IPS-18a (cell line): ENCODE measurements around the gene STX5.
"Not testable (repeated sequence)": the region's sequence is repeated elsewhere in the genome, so short reads cannot be mapped to it uniquely, and the experiment has no call there.

Source experiments
- H3K27ac ChIP-seq: one replicate; pipeline ENCODE4 v1.5.1; 2013; ENCODE audit warnings: low read length
- H3K27me3 ChIP-seq: one replicate; pipeline ENCODE4 v1.6.1; 2013; ENCODE audit warnings: mild to moderate bottlenecking, low read length; ENCODE audit not compliant: control insufficient read depth, insufficient read depth
- H3K36me3 ChIP-seq: one replicate; pipeline ENCODE4 v1.6.1; 2013; ENCODE audit warnings: low read depth, low read length; ENCODE audit not compliant: control insufficient read depth
- H3K4me1 ChIP-seq: one replicate; pipeline ENCODE4 v1.6.1; 2013; ENCODE audit warnings: low read depth, low read length; ENCODE audit not compliant: control insufficient read depth
- H3K4me3 ChIP-seq: one replicate; pipeline ENCODE4 v1.5.1; 2013; ENCODE audit warnings: low read length
- H3K9ac ChIP-seq: one replicate; pipeline ENCODE4 v1.6.1; 2013; ENCODE audit warnings: mild to moderate bottlenecking, low read length, moderate library complexity
- H3K9me3 ChIP-seq: one replicate; pipeline ENCODE4 v1.6.1; 2013; ENCODE audit warnings: low read depth, low read length; ENCODE audit not compliant: control insufficient read depth

The STX5 gene

DNA sequence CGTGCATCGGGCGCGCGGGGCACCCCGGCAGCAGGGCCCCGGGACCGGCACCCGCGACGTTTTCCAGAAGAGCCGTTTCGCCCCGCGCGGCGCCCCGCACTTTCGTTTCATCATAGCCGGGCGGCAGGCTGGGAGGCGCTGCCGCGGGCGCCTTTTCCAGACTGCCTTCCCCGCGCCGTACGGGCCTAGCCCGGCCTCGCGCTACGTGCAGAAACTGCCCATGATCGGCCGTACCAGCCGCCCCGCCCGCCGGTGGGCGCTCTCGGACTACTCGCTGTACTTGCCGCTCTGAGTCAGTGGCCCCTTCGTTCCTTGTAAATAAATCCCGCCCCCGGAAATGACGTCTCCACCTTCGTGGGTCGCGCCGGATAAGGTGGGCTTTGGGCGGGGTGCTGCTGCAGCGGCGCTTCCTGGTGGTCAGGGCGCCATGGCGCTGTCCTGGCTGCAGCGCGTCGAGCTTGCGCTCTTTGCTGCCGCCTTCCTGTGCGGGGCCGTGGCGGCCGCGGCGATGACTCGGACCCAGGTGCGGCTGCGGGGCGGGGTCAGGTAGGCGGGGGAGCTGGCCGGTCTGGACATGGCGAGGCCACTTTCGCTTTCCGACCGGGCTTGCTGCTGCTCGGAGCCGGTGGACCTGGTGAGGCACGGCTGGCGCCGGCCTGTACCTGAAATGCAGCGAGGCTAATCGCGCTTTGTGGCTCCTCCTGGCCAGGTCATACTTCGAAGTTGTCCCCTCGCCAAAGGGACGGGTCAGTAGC is 44.7 kb downstream of the STX5 start, which contains the start of gene TMEM179B:
TSS of gene TMEM179B (plus strand) at position 398 of the 755 bp plus-strand sequence. CDS start at position 428, 30 bp downstream.
- H3K27me3 ChIP-seq: no peaks in the 10 kb centered on the region
- H3K36me3 ChIP-seq: peaks cover 21% of the 10 kb centered on the region
- H3K27ac ChIP-seq: peak within 1 kb of the TSS; percentile 74
- H3K9me3 ChIP-seq: no peaks in the 10 kb centered on the region
- peak within 1 kb of the TSS; percentile 92 for H3K9ac ChIP-seq
- peak within 1 kb of the TSS; percentile 99 for H3K4me3 ChIP-seq
- peaks cover 8% of the 10 kb centered on the region for H3K4me1 ChIP-seq

DNA sequence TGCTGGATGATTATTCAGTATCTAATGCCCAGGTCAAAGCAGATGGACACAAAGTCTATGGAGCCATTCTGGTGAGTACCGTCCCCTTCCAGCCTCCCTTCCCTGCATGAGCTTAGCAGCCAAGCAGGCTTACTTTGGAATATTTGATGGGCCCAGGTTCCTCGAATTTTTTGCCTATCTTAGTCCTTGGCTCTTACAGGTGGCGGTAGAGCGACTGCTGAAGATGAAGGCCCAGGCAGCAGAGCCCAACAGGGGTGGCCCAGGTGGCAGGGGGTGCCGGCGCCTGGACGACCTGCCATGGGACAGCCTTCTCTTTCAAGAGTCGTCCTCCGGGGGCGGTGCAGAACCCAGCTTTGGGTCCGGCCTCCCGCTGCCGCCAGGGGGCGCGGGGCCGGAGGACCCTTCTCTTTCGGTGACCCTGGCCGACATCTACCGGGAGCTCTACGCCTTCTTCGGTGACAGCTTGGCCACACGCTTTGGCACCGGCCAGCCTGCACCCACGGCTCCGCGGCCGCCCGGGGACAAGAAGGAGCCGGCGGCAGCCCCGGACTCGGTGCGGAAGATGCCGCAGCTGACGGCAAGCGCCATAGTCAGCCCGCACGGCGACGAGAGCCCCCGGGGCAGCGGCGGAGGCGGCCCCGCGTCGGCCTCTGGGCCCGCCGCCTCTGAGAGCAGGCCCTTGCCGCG is 45.4 kb downstream of the STX5 start:
- H3K4me1 ChIP-seq: peaks cover 8% of the 10 kb centered on the region
- H3K9ac ChIP-seq: peak overlapping the region; percentile 92
- peak overlapping the region; percentile 99 for H3K4me3 ChIP-seq
- no peaks in the 10 kb centered on the region for H3K9me3 ChIP-seq
- no peak overlapping the region for H3K27ac ChIP-seq
- no peaks in the 10 kb centered on the region for H3K27me3 ChIP-seq
- peaks cover 28% of the 10 kb centered on the region for H3K36me3 ChIP-seq

DNA sequence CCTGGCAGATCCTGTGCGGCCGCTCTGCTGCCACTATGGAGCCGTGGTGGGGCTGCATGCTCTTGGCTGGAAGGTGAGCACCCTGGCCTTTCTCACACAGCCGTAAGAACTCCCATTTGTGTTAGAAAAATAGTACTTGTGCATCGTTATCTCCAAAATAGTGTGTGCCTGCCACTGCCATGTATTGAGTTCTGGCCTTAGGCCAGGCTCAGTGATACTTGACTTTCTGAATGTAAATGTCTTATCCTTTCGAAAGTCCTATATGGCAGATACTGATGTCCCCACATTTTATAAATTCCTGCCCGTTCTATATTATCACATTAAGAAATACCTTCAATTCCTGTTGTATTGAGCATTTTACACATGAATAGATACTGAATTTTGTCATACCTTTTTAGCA is 49.1 kb downstream of the STX5 start:
- peaks cover 25% of the 10 kb centered on the region for H3K36me3 ChIP-seq
- H3K9ac ChIP-seq: no peak overlapping the region

DNA sequence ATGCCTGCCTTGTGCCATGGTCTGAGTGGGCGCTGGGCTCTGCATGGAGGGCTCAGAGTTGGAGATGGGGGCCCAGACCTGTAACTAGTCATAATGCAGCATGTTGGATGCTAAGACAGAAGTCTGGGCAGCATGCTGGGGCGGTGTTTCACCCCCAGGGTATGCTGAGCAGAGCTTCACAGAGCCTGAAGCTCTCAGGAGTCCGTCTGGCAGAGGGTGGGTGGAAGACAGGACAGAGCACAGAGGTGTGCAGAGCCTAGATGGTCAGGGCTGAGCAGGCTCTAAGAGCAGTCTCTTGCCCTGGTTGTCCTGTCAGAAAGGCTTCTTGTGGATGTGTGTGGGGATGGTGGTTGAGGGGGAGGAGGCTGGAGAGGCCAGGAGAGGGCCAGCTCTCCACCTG is 53.4 kb downstream of the STX5 start:
- Histone ChIP-seq H3K27ac (no peak overlapping the region), H3K4me1 (no peaks in the 10 kb centered on the region), H3K9me3 (no peaks in the 10 kb centered on the region), H3K4me3 (no peak overlapping the region), H3K9ac (no peak overlapping the region), H3K36me3 (peaks cover 43% of the 10 kb centered on the region), H3K27me3 (no peaks in the 10 kb centered on the region)

More for the DNA sequence above, 49.1 kb downstream of the STX5 start:
- Histone ChIP-seq H3K4me3 (no peak overlapping the region), H3K4me1 (peaks cover 3% of the 10 kb centered on the region), H3K27me3 (no peaks in the 10 kb centered on the region), H3K27ac (no peak overlapping the region), H3K9me3 (no peaks in the 10 kb centered on the region)

DNA sequence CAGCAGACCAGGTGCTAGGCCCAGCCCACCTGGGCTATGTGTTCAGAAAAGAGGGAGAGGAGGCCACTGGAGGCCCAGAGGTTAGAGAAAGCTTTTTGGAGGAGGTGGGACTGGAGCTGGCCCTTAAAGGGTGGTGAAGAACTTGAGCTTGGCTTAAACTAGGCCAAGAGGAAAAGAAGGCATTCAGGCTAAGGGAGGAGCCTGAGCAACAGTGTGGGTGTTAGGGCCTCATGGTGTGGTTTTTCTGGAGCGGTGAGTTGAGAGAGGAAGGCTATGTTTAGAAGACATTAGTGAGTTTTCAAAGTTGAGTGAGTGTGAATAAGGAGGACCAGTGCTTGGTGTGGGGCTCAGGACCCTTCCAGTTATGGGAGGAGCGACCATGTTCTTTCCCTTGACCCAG is 54.5 kb downstream of the STX5 start:
- no peak overlapping the region for H3K9ac ChIP-seq
- peaks cover 39% of the 10 kb centered on the region for H3K36me3 ChIP-seq
- H3K4me1 ChIP-seq: no peaks in the 10 kb centered on the region
- no peaks in the 10 kb centered on the region for H3K9me3 ChIP-seq
- no peak overlapping the region for H3K4me3 ChIP-seq
- no peaks in the 10 kb centered on the region for H3K27me3 ChIP-seq
- no peak overlapping the region for H3K27ac ChIP-seq

DNA sequence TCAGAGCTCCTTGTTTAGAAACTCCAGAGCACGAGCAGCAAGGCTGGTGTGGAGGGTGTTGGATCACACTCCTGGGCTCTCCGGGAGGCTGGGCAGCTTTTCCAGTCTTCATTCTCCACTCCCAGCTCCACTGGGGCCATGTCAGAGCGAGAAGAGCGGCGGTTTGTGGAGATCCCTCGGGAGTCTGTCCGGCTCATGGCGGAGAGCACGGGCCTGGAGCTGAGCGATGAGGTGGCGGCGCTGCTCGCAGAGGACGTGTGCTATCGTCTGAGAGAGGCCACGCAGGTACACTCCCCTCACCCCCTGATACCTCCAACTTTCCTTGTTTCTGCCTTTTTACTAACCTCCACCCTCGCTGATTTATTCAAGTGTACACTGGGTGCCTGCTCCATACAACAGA is 56.2 kb downstream of the STX5 start:
- Histone ChIP-seq H3K36me3 (peaks cover 30% of the 10 kb centered on the region), H3K27ac (no peak overlapping the region), H3K9me3 (no peaks in the 10 kb centered on the region)

DNA sequence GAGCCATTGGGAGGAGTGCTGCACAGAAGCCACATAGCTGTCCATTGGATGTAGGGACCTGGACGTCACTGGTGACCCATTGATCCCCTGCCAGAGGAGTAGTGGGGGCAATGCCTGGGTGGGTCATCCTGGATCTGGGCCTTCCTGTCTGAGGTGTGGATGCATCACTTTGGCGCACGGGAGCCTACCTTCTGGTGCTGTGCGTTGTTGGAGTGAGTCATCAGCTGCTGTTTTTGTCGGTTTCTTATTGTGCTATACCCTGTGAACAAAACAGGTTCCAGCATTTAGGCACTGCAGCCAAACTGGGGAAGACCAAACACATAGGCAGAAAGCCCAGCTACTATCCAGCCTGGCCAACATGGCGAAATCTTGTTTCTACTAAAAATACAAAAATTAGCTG is 57.4 kb downstream of the STX5 start:
- no peak overlapping the region for H3K9ac ChIP-seq
- no peaks in the 10 kb centered on the region for H3K9me3 ChIP-seq
- H3K4me3 ChIP-seq: no peak overlapping the region
- H3K4me1 ChIP-seq: no peaks in the 10 kb centered on the region
- H3K27me3 ChIP-seq: no peaks in the 10 kb centered on the region
- peaks cover 30% of the 10 kb centered on the region for H3K36me3 ChIP-seq
- H3K27ac ChIP-seq: no peak overlapping the region

More for the DNA sequence above, 56.2 kb downstream of the STX5 start:
- Histone ChIP-seq H3K4me1 (no peaks in the 10 kb centered on the region), H3K9ac (no peak overlapping the region), H3K27me3 (no peaks in the 10 kb centered on the region), H3K4me3 (no peak overlapping the region)

DNA sequence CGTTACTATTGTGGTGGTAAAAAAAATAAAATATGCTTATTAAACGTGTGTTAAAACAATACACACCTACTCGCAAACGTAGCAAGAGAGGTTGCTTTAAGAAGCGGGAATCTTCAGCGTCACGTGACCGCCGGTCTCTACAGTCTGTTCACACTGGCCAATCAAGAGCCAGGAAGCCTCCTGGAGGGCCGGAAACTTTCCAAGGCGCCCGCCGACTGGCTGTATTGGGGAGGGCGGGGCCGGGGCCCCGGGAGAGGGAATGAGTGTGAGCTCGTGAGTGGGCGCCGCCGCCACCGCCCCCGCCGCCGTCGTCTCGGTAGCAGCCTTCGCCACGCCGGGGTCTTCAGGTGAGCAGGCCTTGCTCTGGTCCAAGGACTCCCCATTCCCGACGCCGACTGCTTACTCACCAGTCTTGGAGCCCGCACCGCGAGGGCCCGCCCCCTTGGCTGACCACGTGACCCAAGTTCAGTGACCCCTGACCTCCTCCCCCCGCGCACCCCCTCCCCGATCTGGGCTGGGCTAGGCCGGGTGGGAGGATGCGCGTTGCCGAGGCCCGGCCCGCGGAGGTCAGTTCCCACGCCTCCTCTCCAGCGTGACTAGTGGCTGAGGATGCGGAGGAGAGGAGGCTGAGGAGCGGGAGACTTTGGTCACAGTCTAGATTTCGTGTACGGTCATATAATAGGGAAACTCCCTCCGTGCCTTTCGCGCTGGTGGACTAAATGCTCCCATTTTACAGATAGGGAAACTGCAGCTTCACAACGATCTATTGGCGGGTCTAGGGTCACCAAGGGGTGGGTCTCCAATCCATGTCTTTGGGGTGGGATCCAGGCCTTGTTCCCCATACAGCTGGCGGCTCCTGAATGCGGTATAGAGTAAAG is 60.5 kb downstream of the STX5 start, which contains the start of gene TAF6L:
TSS of gene TAF6L (plus strand) at position 253 of the 878 bp plus-strand sequence. CDS start 4,388 bp downstream, outside the sequence.
- Histone ChIP-seq H3K36me3 (peaks cover 18% of the 10 kb centered on the region), H3K9me3 (no peaks in the 10 kb centered on the region), H3K27me3 (no peaks in the 10 kb centered on the region), H3K4me1 (no peaks in the 10 kb centered on the region), H3K27ac (peak within 1 kb of the TSS; percentile 79), H3K9ac (peak within 1 kb of the TSS; percentile 73), H3K4me3 (peak within 1 kb of the TSS; percentile 99)

DNA sequence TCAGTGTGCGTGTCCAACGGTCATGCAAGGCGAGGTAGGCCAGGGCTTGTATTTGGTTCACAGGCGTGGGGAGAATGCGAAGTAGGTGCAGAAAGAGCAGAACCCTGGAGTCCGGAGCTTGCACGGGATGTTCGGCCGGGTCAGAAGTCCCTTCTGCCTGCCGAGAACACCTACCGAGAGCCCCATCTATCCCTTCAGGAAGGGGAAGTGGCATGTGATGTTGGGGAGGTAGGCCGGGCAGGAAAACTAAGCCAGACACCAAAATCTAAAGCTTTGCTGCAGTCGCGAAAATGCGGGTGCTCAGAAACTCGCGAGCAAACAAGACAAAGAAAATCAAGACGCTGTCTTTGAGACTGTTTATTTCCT is 61.1 kb downstream of the STX5 start:
- Histone ChIP-seq H3K36me3 (peaks cover 16% of the 10 kb centered on the region), H3K9ac (peak overlapping the region; percentile 73), H3K4me1 (no peaks in the 10 kb centered on the region)

DNA sequence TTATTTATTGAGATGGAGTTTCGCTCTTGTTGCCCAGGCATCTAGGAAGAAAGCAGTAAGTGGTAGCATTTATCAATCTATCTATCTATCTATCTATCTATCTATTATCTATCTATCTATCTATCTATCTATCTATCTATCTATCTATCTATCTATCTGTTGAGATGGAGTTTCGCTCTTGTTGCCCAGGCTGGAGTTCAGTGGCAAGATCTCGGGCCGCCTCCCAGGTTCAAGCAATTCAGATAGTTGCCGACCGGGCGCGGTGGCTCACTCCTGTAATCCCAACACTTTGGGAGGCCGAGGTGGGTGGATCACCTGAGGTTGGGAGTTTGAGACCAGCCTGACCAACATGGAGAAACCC is 71.0 kb downstream of the STX5 start:
- H3K4me1 ChIP-seq: peaks cover 15% of the 10 kb centered on the region
- not testable (repeated sequence) for H3K27me3 ChIP-seq, H3K27ac ChIP-seq, H3K9me3 ChIP-seq, H3K9ac ChIP-seq, H3K4me3 ChIP-seq
- peaks cover 11% of the 10 kb centered on the region for H3K36me3 ChIP-seq

More for the DNA sequence above, 61.1 kb downstream of the STX5 start:
- Histone ChIP-seq H3K4me3 (peak overlapping the region; percentile 99), H3K9me3 (no peaks in the 10 kb centered on the region), H3K27me3 (no peaks in the 10 kb centered on the region), H3K27ac (peak overlapping the region; percentile 79)
